GM18907 (cell line): ENCODE results near the gene KLF3.

Experiments
- ATAC-seq: cut with Tn5 transposase; IDR thresholded peaks from one replicate; pipeline ENCODE4 v1.9.1; 2021; ENCODE audit warnings: mild to moderate bottlenecking, moderate library complexity; ENCODE audit not compliant: unreplicated experiment

The KLF3 gene

DNA sequence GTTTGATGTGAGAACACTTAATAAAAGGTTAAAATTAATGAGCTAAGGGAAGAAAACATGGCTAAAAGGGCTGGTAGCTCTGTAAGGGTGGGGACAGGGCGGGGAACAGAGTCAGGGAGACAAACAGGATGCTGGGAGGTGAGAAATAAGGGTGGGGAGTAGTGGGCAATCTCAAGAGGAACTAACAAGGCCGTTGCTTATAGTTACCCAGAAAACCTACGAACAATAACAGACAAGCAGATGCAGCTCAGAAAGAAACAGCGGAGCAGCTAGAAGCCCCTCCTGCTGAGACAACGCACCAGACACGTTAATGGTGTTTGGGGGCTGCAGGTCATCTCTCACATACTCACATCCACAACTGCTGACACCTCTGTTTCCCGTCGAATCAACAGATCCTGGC, 9.7 kb upstream of the KLF3 start:
- no peak for ATAC-seq

DNA sequence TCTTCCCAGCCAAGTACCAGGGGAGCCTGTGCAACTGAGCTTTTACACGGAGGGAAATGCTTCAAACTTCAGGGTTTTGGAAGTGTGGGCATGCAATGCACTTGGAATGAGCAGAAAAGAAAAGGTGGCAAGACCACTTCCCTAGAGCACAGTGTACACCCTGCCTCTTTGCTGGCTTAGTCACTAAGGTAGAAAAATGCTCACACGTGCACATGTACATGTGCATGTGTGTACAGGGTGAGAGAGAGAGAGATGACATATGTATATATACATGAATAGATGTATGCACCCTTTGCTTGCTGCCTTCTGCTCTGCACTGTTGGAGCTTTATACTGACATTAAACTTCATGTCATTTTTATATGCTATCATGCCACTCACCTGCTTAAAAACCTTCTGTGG, 7.9 kb upstream of the KLF3 start:
- no peak for ATAC-seq

DNA sequence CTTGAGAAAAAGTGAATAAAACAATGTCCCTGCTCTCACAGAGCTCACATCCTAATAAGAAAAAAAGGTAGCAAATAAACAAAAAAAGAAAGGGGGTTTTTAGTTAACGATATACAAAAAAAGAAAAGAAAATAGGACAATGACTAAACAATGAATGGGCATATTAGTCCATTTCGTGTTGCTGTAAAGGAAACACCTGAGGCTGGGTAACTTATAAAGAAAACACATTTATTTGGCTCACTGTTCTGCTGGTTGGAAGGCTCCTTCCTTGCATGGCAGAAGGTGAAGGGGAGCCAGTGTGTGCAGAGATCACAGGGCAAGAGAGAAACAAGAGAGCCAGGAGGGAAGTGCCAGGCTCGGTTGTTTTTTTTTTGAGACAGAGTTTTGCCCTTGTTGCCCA, 4.7 kb upstream of the KLF3 start:
- no peak for ATAC-seq

DNA sequence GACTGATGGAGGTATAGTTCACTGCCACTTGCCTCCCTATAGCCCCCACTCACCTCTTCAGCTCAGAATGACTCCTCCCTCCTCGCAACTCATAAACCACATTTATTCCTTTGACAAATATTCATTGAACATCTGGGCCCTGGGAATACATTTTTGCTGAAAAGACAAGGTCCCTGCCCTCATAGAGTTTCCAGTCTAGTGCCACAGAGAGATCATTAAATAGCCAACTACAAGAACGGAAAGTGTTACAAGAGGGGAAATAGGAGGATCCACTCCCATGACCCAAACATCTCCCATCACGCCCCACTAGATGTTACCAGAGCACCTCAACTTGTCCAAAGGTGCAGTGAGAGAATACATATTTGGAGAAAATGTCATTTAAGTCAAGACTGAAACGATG, 3.2 kb upstream of the KLF3 start:
- no peak for ATAC-seq

DNA sequence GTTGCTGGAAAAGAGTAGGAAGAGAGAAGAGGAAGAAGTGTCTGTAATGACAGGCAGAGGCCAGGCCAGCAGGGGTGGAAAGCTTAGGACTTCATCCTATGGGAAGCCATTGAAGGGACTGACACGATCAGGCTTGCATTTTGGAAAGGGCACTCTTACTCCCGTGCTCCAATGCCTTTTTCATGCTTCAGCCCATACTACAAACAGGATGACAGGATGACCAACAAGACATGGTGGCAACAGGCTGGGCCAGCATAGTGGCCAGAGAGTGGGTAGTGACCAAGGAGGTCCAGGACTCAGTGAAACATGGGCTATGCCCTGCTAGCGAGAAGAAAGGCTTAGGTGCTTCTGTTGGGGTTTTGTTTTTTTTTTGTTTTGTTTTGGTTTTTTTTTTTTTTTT, 2.6 kb upstream of the KLF3 start:
- ATAC-seq, result no peak

DNA sequence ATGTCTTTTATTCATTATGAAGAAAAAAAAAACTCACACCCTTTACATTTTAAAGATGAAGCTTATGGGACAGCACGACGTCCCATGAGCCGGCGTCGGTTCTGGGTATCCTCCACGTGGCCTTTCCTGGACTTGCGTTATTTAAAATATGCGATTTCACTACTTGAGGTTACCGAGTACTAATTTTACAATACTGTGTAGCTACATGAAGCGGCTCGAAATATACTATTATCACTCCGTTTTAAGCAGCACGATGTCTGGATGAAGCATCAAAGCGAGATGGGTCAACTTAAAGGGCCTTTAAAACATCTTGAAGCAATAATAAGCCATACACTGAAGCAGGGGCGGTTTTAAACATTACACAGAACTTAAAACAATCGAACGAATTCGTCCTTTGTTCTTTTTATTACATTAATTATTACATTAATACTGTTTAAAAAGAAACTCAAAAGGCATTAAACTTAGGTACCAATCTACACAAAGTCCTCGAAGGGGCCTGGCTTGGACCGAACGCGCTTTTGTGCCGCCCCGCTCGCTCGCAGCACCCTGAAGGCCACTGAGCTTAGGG, 1.4 kb upstream of the KLF3 start:
- ATAC-seq, result no peak

DNA sequence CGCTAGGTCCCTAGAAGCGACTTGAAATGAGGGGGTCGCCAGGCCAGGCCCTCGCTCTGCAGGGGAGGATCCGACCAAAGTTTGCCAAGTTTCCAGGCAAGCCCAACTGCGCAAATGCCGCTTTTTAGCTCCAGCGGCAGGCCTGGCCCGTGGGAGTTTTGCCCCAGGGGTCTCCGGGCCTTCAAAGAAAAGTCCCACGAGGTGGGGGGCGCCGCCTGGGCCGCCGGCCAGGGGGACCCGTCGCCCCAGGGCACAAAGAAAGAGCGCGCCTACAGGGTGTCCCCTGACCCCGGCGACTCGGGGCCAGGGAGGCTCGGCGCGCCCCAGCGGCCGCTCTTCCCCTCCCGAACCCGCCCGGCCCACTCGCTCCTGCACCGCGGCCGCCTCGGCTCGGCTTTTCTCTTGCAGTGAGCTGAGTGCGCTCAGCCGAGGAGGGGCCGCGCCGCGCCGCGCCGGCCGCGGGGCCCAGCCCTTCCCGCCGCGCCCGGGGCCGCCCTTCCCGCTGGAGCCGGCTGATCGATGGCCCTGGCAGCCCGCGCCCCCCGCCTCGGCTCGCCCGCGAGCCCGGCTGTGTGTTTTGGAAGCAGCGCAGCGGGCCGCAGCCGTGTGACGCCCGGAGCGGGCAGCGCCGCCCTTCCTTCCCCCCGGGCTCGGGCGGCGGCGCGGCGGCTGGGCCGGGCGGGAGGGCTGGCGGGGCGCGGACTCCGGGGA, 754 bp upstream of the KLF3 start:
- peak; percentile 45 for ATAC-seq

DNA sequence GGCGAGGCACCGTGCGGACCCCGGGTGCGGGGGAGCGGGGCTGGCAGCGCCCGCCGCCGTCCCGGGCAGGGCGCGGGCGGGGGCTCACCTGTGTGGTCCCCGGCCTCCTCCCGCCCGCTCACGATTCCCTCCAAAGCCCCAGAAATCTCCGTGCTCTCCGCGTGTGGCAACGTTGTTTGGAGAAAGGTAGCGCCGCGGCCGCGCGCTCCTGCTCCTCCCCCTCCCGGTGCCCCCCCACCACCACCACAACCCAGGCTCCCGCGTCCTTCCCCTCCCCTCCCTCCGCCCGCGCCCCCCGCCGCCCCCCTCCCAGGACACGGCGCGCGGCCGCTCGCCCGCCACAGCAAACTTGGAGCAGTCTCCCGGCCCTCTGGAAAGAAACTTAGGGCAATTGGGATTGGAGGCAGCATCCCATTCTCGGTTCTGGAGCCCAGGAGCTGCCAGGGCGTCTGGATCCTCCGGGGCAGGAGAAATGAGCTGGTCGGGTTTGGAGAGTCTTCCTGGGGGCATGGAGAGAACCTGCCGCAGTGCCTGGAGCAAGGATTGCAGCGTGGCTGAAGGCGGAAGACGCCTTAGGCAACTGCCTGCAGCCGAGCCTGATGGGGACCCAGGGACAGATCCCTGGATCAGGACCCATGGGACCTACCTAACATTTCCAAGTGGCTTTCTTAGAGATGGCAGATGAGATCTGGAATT, 855 bp downstream of the KLF3 start:
- no peak for ATAC-seq

DNA sequence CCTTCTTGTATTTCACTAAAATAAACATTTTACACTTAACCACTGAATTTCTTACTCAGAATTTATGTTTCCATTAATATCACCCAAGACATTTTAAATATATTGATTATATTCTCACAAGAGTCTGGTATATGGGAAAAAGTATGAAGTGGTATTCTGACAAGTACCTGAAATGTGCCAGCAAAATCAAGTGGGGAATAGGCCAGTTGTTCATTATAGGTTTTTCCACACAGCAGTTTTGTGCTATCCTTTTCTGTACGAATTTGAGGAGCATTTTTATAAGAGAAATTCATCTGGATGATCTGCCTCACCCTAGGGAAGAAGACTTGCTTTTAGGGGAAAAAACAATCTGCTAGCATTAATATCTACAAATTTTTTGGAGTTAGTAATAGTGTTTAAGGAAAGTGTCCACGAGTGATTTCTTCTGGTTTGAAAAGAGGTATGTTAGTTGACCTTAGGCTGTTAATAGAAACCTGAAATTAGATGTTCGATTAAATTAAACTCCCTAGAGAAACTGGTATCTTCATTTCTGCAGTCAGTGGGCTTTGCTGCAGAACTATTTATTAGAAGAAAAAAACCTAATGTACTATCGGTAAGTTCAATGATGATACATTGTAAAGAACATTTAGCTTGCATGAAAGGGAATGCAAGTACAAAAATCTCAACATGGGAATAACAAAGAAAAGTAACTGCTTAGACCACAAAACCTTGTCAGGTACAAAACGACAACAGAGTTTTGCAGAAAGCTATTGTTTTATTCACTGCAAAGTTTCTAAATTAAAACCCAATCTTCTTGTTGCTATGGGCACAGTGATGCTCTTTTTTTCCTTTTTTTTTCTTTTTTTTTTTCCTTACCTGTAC, 1.8 kb downstream of the KLF3 start:
- no peak for ATAC-seq

DNA sequence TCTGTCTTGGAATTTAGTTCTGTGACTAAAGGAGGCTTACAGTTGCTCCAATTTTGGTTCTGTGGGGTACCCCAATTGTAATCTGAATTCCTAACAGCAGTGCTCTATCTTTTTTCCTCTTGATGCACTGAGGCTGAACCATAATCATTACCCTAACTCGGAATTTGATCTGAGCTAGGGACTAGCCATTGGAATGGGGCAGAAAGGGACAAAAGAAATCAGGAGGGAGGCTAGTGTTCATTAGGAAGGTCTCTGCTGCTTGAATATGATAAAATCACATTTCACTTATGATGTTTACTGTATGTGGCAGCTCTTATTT, 2.7 kb downstream of the KLF3 start:
- no peak for ATAC-seq

DNA sequence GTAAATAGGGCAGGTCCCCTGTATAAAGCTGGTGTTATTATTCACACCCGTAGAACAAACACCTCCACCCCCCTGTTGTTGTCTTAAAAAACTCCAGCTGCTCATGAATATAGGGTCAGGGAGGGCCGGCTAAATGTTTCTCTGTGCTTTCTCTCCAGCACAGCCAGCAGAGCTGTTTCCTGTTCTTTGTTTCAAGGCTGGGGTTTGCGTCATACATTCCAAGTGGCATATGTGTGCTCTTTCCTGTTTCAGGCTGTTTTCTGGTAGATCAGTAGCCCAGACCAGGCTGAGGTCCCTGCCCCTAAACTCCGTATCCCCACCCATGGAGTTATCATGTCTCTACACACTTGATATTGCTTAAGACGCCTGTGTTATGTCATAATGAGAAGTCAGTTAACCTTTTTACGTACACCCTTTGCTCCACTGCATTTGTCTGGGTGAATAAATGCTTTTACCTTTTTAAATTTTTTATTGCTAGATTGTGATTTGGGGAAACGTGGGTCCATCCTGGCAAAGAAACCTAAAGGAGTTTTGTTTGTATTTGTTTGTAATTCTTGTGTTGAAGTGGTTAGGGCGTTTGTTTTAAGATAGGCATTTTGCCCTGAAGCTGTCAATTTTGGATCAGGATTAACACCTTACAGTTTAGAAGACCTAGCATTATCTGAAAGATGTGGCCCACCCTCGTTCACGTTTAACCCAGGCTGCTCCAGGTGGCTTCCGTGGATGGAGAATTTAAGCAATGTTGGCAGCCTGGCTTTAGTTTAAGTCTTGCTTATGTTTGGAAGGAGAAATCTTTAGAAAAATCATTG, 3.3 kb downstream of the KLF3 start:
- ATAC-seq, result peak; percentile 32

DNA sequence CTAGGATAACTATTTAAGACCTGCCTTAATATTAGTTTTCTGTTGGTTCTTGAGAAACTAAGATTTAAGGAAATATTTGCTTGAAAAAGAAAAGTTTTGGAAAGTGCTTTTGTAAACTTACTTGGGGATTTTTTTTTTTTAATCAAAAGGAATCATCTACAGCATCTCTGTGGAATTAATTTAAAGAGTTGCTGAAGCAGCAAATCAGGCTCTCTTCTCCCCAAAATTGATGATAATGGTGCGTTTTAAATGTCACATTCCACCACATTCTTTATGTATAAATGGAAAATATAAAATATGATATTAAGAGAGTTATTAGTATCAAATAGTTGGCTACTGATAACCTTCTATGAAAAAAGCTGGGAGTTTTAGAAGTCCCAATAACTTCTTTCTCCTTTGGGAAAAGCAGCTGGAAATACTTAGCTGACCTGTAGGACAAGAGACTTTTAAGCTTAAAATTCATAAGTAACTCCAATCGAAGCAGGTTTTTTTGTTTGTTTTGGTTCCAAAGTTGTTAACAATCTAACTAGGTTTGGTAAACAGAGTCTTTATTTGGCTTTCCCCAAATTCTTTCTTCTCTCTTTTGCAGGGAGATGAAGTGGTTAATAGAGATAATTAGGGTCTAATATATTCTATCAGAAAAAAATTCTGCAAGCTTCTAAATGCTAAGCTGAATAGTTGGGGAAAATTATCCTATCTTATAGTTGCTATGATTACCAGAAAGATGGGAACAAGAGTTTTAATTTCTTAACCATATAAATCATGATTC, 4.4 kb downstream of the KLF3 start:
- no peak for ATAC-seq

DNA sequence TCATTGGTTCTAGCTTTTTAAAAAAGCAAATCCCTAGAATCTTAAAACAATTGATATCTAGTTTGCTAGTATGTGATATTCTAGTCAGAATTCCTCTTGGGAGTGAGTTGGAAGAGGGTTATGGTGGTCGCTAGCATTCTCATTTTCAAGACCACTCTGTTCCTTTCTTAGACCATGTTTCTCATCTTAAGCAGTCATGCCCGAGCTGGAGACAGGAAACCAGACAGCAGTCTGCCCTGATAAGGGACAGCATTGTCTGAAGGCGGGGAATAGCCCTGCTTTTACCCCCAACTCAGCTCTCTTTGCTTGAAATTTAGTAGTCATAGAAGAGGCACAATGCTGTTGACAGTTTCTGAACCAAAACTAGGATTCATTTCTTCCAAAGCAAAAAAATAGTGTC, 5.2 kb downstream of the KLF3 start:
- no peak for ATAC-seq

DNA sequence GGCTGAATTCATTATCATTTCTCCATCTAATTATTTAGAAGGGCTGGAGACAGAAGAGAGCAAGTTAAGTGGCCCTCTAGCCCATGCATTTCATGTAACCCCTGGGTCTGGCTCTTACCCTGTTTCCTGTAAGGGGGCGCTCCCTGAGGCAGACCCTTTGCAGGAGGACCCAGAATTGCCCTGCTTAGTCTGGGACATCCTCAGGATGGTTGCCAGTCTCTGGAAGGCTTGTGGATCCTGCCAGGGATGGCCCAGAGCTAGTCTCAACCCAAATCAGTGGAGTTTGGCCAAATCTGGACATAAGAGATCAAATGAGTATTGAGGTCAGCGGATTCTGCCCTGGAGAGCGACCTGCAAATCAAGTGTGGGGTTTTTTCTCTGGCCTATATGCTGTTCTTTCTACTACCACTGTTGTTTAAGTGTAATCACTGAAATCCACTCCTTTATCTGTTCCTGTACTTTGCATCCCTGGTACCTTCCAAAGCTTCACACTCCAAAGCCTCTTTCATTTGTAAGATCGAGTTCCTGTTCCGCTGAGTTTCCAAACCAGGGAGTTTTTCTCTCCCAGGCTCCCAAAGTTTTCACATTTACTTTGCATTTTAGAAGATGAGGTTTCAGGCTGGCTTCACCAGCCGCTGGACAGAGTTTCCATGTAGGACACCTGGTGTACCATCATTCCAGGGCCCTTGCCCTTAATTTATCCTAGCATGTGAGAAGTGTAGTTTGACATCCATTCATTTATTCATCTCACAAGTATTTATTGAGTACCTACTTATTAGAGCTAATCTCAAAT, 6.3 kb downstream of the KLF3 start:
- no peak for ATAC-seq

DNA sequence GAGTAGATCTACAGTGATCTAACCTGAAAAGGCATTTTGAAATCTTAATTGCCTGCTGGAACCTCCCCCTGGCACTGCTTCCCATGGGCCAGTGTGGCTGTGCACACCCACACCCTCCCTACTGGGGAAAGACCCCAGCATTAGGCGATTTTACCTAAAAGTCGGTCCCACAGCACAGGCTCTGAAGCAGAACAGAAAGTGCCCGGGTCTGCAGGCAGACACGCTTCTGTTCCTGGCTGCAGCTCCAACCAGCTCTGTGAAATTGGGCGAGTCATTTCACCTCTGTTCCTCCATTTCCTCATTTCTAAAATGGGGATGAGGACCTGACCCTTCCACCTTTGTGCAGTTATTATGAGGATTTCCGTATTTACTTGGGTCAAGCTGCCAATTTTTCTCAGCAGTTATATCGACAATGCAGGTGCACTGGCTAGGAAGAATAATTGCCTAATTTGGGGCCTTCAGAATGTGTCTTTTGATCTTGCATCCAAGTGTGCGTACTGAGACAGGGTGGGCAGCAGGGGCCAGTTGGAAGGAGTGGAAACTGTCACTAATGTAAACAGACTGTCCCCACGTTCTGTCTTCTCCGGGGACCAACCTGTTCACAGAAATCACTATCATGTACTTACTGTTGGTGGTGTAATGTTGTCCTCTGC, 7.1 kb downstream of the KLF3 start:
- ATAC-seq, result peak; percentile 30

DNA sequence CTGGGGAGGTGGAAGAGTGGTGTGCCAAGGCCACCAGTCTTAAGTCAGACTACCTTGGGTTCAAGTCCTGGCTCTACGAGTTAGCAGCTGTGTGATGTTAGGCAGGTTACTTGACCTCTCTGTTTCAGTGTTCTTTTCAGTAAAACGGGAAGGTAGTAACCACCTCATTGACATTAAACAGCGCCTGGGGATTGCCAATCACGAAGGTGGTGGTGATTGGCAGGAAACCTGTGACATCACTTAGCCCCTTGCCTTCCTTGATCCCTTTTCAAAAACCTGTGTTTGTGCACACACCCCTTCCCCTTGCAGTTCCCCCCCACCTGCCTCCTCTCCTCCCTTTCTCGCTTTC, 7.6 kb downstream of the KLF3 start:
- no peak for ATAC-seq

DNA sequence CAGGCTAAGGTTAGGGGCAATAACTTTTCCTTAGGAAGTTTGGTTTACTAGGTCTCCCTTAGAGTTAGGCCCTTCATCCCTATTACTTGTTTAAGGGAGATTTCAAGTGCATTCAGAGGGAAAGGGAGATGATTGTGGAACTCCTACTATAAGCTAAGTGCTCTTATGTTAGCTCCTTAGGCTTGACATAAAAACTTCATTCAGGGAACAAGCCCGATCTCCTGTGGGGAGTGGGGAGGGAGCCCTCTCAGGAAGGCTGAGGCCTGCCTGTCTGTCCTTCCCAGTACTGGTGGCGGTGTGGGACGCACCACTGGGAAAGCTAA, 8.0 kb downstream of the KLF3 start:
- no peak for ATAC-seq

DNA sequence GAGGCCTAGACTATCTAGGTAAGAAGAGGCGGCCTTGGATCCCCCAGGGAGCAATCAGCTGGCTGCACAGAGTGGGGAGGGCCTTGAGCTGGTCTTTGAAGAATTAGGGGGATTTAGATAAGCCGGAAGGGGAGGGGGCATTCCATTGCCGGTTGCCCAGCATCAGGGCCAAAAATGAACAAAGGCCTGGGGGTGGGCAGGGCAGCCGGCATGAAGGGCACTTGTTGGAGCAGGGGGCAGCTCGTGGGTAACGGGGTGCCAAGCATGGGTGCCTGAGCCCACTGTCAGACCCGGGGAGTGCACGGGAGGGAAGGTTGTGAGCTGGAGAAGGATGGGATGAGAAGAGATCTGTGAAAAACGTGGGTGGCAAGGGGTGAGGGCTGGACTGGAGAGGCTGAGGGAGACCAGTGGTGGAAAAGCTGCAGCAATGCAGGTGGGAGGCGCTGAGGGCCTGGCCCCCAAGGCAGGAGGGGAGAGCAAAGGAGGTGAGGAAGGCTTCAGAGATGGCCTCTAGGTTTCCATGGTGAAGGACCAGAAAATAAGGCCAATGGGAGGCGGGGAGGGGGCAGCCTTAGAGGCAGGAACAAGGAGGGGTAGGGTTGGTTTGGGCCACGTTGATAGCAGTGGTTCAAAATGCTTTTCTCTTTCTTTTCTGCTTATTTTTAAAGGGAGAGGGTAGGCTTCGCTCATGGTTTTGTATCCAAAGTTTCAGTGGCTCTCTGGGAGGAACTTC, 8.6 kb downstream of the KLF3 start:
- ATAC-seq, result no peak
